Gastroesophageal sphincter (tissue), 3 donors: ENCODE results near the gene CAPN12.

Experiments
- CTCF ChIP-seq, 4 experiments: fragments of 200-600 bp in 2 of 4; fragments of 450-650 bp in 2 of 4; sonication (generic) in 1 of 4; IDR thresholded peaks; one replicate each; pipeline ENCODE4 v1.5.1; 2017 to 2019; ENCODE audit warnings: antibody characterized with exemption in 4 of 4, mild to moderate bottlenecking in 2 of 4, moderate library complexity in 2 of 4
- POLR2A ChIP-seq, 2 donors: fragments of 450-650 bp; IDR thresholded peaks; one replicate each; pipeline ENCODE4 v1.6.1; 2017; ENCODE audit warnings: antibody characterized with exemption in 2 of 2, mild to moderate bottlenecking in 2 of 2, moderate library complexity in 1 of 2
- POLR2AphosphoS5 ChIP-seq: sonication (generic); formaldehyde crosslinking; IDR thresholded peaks from one replicate; pipeline ENCODE4 v1.6.1; 2017; ENCODE audit warnings: antibody characterized with exemption

GRCh38 chr19:38700902-38701454, 43.3 kb downstream of the CAPN12 start:
- no peak for TF ChIP-seq CTCF (IDR thresholded peaks at IDR 0.05)
- no peak for TF ChIP-seq POLR2AphosphoS5
- no peak for TF ChIP-seq POLR2A (IDR thresholded peaks at IDR 0.05)
